Kidney epithelial cell (primary cell): Measurements from ENCODE around the gene FREM1. TPM values are rescaled to one million over a fixed set of nuclear protein-coding genes. Genes with fewer than 3 reads are reported as not detected.

ENCODE experiments used
- DNase-seq: peaks from one replicate; pipeline ENCODE4 v3.0.0-alpha.2; 2010; ENCODE audit warnings: low read depth
- H3K27me3 ChIP-seq: 2 replicates; pipeline ENCODE4 v1.6.0; 2011; ENCODE audit warnings: low read length; ENCODE audit not compliant: control insufficient read depth, insufficient read depth
- H3K36me3 ChIP-seq: 2 replicates; pipeline ENCODE4 v1.5.1; 2011; ENCODE audit warnings: low read length; ENCODE audit not compliant: control insufficient read depth, insufficient read depth
- H3K4me3 ChIP-seq: 2 replicates; pipeline ENCODE4 v1.5.1; 2011; ENCODE audit warnings: low read depth, mild to moderate bottlenecking, control low read depth, low read length
- total RNA-seq: library from RNA; depleted of rRNA; stranded (reverse); fragments of >200 nt; gene quantifications from 2 replicates; pipeline ENCODE4 v1.2.3, GENCODE V29; 2015
- TF ChIP-seq, protein P1 (sequence below): IDR thresholded peaks from 2 replicates; pipeline ENCODE4 v1.5.1; 2011; ENCODE audit warnings: mild to moderate bottlenecking, moderate library complexity, low read length, control low read depth, inconsistent platforms; ENCODE audit not compliant: insufficient read depth, poor library complexity, severe bottlenecking

Gene FREM1
- total RNA-seq, 1 donor from 2014 or later = 1.0 TPM

GRCh38 chr9:14812806-14813205 is 97.4 kb downstream of the FREM1 start:
- TF ChIP-seq, protein P1, sequence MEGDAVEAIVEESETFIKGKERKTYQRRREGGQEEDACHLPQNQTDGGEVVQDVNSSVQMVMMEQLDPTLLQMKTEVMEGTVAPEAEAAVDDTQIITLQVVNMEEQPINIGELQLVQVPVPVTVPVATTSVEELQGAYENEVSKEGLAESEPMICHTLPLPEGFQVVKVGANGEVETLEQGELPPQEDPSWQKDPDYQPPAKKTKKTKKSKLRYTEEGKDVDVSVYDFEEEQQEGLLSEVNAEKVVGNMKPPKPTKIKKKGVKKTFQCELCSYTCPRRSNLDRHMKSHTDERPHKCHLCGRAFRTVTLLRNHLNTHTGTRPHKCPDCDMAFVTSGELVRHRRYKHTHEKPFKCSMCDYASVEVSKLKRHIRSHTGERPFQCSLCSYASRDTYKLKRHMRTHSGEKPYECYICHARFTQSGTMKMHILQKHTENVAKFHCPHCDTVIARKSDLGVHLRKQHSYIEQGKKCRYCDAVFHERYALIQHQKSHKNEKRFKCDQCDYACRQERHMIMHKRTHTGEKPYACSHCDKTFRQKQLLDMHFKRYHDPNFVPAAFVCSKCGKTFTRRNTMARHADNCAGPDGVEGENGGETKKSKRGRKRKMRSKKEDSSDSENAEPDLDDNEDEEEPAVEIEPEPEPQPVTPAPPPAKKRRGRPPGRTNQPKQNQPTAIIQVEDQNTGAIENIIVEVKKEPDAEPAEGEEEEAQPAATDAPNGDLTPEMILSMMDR = no peak
- H3K4me3 ChIP-seq = no peak overlapping the region
- DNase-seq = no peak
- H3K27me3 ChIP-seq = no peaks in the 10 kb centered on the region
- H3K36me3 ChIP-seq = no peaks in the 10 kb centered on the region

DNA sequence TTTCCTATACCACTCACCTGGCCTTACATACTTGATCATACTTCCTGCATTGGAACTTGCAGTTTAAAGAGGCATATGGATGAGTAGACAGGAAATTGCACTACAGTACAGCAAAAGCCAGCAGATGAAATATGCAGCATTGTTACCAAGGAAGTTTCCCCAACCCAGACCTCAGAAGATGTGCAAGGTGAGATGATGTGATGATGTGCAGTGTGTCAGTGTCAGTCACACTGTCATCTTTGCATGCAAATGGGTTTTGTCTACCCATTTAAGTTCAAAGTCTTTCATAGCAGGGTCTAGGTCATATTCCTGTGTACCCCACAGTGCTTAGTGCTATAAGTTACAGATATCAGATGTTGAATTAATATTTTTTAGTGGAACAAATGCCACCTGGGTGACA is 98.4 kb downstream of the FREM1 start:
- H3K27me3 ChIP-seq = no peaks in the 10 kb centered on the region
- no peaks in the 10 kb centered on the region for H3K36me3 ChIP-seq
- TF ChIP-seq, protein P1 = no peak
- no peak overlapping the region for H3K4me3 ChIP-seq
- no peak for DNase-seq

GRCh38 chr9:14806941-14807520 is 103.2 kb downstream of the FREM1 start:
- Histone ChIP-seq H3K4me3 (no peak overlapping the region), H3K36me3 (no peaks in the 10 kb centered on the region), H3K27me3 (no peaks in the 10 kb centered on the region)
- TF ChIP-seq, protein P1 = no peak
- DNase-seq = no peak

DNA sequence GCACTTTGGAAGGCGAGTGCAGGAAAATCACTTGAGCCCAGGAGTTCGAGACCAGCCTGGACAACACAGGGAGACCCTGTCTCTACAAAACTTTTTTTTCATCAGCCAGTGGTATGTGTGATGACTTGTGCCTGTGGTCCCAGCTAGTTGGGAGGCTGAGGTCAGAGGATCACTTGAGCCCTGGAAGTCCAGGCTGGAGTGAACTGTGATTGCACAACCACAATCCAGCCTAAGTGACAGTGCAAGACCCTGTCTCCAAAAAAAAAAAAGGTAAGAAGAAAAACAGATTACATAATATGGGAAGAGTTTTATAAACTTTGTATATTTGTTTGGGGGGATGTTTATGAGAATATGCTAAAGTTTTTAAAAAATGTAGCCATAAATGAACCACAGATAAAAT is 111.2 kb downstream of the FREM1 start:
- no peaks in the 10 kb centered on the region for H3K27me3 ChIP-seq
- TF ChIP-seq, protein P1 = no peak
- no peak overlapping the region for H3K4me3 ChIP-seq
- no peaks in the 10 kb centered on the region for H3K36me3 ChIP-seq
- DNase-seq = no peak

DNA sequence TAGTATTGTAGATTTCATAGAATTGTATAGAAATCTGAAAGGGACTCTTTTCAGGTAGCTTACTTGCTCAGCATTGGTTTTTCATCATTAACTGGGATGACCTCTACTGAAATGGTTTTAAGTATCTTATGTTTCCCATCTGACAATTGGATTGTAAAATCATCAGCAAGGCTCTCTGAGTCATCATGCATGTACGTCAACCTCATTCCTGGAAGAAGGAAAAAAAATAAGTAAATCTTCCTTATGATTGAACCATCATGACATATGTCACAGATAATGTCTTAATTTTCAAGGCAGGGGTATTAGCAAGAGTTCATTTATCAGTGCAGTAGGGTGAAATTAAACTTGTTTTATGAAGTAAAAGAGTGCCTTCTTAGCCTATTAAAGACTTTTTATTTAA is 112.8 kb downstream of the FREM1 start:
- TF ChIP-seq, protein P1 = no peak
- no peak for DNase-seq
- Histone ChIP-seq H3K36me3 (no peaks in the 10 kb centered on the region), H3K27me3 (no peaks in the 10 kb centered on the region), H3K4me3 (no peak overlapping the region)

GRCh38 chr9:14793389-14793788 is 116.8 kb downstream of the FREM1 start:
- H3K27me3 ChIP-seq = no peaks in the 10 kb centered on the region
- TF ChIP-seq, protein P1 = no peak
- no peak for DNase-seq

More at GRCh38 chr9:14793389-14793788, 116.8 kb downstream of the FREM1 start:
- H3K4me3 ChIP-seq = no peak overlapping the region
- H3K36me3 ChIP-seq = no peaks in the 10 kb centered on the region
